Liver (tissue), 9 donors: ENCODE measurements around the gene NAV2. TPM values are rescaled to one million over a fixed set of nuclear protein-coding genes. Genes with fewer than 3 reads are reported as not detected.

Experiments
- DNase-seq: peaks from one replicate; pipeline ENCODE4 v3.0.0-alpha.2; 2017; ENCODE audit warnings: low spot score
- H3K27ac ChIP-seq, 2 donors: one replicate each; pipeline ENCODE4 v1.7.0; 2013; ENCODE audit warnings: inconsistent platforms in 2 of 2, low read length in 2 of 2, control low read depth in 1 of 2, low read depth in 1 of 2, mild to moderate bottlenecking in 1 of 2
- H3K27me3 ChIP-seq, 4 donors: one replicate each; pipeline versions ENCODE4 v1.6.1 to v1.7.0; 2013; ENCODE audit warnings: low read length in 3 of 4, inconsistent platforms in 1 of 4, mild to moderate bottlenecking in 1 of 4, moderate library complexity in 1 of 4; ENCODE audit not compliant: control insufficient read depth in 4 of 4, insufficient read depth in 4 of 4
- H3K36me3 ChIP-seq, 4 donors: one replicate each; pipeline versions ENCODE4 v1.6.1 to v1.7.0; 2013; ENCODE audit warnings: low read length in 3 of 4, mild to moderate bottlenecking in 3 of 4, low read depth in 1 of 4, moderate library complexity in 1 of 4; ENCODE audit not compliant: control insufficient read depth in 4 of 4, insufficient read depth in 3 of 4
- H3K4me1 ChIP-seq, 4 donors: one replicate each; pipeline versions ENCODE4 v1.6.1 to v1.7.0; 2013; ENCODE audit warnings: low read length in 3 of 4, mild to moderate bottlenecking in 3 of 4, moderate library complexity in 1 of 4; ENCODE audit not compliant: control insufficient read depth in 4 of 4, insufficient read depth in 4 of 4
- H3K4me3 ChIP-seq, 3 donors: one replicate each; pipeline versions ENCODE4 v1.6.1 to v1.7.0; 2013; ENCODE audit warnings: low read length in 3 of 3, control low read depth in 1 of 3, low read depth in 1 of 3, mild to moderate bottlenecking in 1 of 3
- H3K9ac ChIP-seq, 2 donors: one replicate each; pipeline ENCODE4 v1.7.0; 2013; ENCODE audit warnings: low read length in 2 of 2, mild to moderate bottlenecking in 2 of 2, moderate library complexity in 2 of 2, control low read depth in 1 of 2, low read depth in 1 of 2
- H3K9me3 ChIP-seq, 4 donors: one replicate each; pipeline versions ENCODE4 v1.6.1 to v1.7.0; 2013; ENCODE audit warnings: low read length in 3 of 4; ENCODE audit not compliant: control insufficient read depth in 4 of 4
- EGR1 ChIP-seq, 2 donors: IDR thresholded peaks; 2 replicates each; pipeline ENCODE4 v1.6.1; 2016 to 2018; ENCODE audit warnings: antibody characterized with exemption in 2 of 2, low read depth in 2 of 2
- FOXA2 ChIP-seq: IDR thresholded peaks from 2 replicates; pipeline ENCODE4 v1.6.1; 2016; ENCODE audit warnings: antibody characterized with exemption
- GABPA ChIP-seq, 2 donors: IDR thresholded peaks in 1 of 2; conservative IDR thresholded peaks in 1 of 2; 2 replicates each; pipeline ENCODE4 v1.6.1; 2016; ENCODE audit warnings: antibody characterized with exemption in 2 of 2, mild to moderate bottlenecking in 1 of 2, moderate library complexity in 1 of 2
- HNF4A ChIP-seq, 2 donors: conservative IDR thresholded peaks; 2 replicates each; pipeline ENCODE4 v1.6.1; 2016; ENCODE audit warnings: antibody characterized with exemption in 2 of 2, mild to moderate bottlenecking in 2 of 2
- HNF4G ChIP-seq: IDR thresholded peaks from 2 replicates; pipeline ENCODE4 v1.6.1; 2016; ENCODE audit warnings: antibody characterized with exemption
- JUND ChIP-seq, 2 donors: IDR thresholded peaks; 2 replicates each; pipeline ENCODE4 v1.6.1; 2016; ENCODE audit warnings: antibody characterized with exemption in 2 of 2
- NR2F2 ChIP-seq: IDR thresholded peaks from 2 replicates; pipeline ENCODE4 v1.6.1; 2016; ENCODE audit warnings: antibody characterized with exemption
- RAD21 ChIP-seq, 2 donors: IDR thresholded peaks; 2 replicates each; pipeline ENCODE4 v1.6.1; 2016; ENCODE audit warnings: antibody characterized with exemption in 2 of 2, mild to moderate bottlenecking in 2 of 2
- RXRA ChIP-seq, 2 donors: IDR thresholded peaks; 2 replicates each; pipeline ENCODE4 v1.6.1; 2017 to 2018; ENCODE audit warnings: antibody characterized with exemption in 2 of 2, mild to moderate bottlenecking in 1 of 2
- SP1 ChIP-seq: IDR thresholded peaks from 2 replicates; pipeline ENCODE4 v1.6.1; 2018; ENCODE audit warnings: antibody characterized with exemption, mild to moderate bottlenecking
- TAF1 ChIP-seq: conservative IDR thresholded peaks from 2 replicates; pipeline ENCODE4 v1.6.1; 2016; ENCODE audit warnings: antibody characterized with exemption, mild to moderate bottlenecking
- YY1 ChIP-seq: IDR thresholded peaks from 2 replicates; pipeline ENCODE4 v1.6.1; 2016; ENCODE audit warnings: antibody characterized with exemption, mild to moderate bottlenecking
- WGBS: extraction: QIAGEN DNeasy Blood & Tissue Kit; methylation state at CpG from one replicate; pipeline ENCODE4 v1.1.7; 2013; 5-methylcytosine and 5-hydroxymethylcytosine counted together
- polyA plus RNA-seq, 2 donors: library from polyadenylated mRNA; stranded (reverse) in 1 of 2; unstranded in 1 of 2; fragments of 200-250 nt in 1 of 2; fragments of >200 nt in 1 of 2; fragmentation: Nextera tagmentation in 1 of 2; extraction: Ambion mirVana in 1 of 2; gene quantifications; one replicate each; pipeline versions ENCODE4 v1.2.1 to v1.2.3, GENCODE V29; 2013 to 2015
- total RNA-seq, 2 donors: library from RNA; depleted of rRNA; stranded (reverse); fragments of >200 nt; gene quantifications; one replicate each; pipeline ENCODE4 v1.2.3, GENCODE V29; 2014
- TF ChIP-seq, protein P1 (sequence below): IDR thresholded peaks from 2 replicates; pipeline ENCODE4 v1.6.1; 2016; ENCODE audit warnings: antibody characterized with exemption
- TF ChIP-seq, protein P2 (sequence below): IDR thresholded peaks from 2 replicates; pipeline ENCODE4 v1.6.1; 2016; ENCODE audit warnings: antibody characterized with exemption
- TF ChIP-seq, protein P3 (sequence below): IDR thresholded peaks from 2 replicates; pipeline ENCODE4 v1.6.1; 2016; ENCODE audit warnings: antibody characterized with exemption
- TF ChIP-seq, protein P4 (sequence below): IDR thresholded peaks from 2 replicates; pipeline ENCODE4 v1.6.1; 2016; ENCODE audit warnings: antibody characterized with exemption, mild to moderate bottlenecking
- donor health status: healthy.
- donor health status: healthy.
- donor health status: healthy.
- donor health status: healthy.
- donor health status: healthy.

The NAV2 gene
- total and polyA plus RNA-seq, 4 donors: 6.3 to 20.5 (median 11.6) TPM

GRCh38 chr11:20055312-20055711 lies 342.7 kb downstream of the NAV2 start:
- Histone ChIP-seq H3K27ac (no peak overlapping the region), H3K9ac (no peak overlapping the region), H3K4me3 (no peak overlapping the region), H3K4me1 (peaks cover 0 to 8% (median 6%) of the 10 kb centered on the region in 4 donors), H3K9me3 (no peaks in the 10 kb centered on the region), H3K27me3 (no peaks in the 10 kb centered on the region), H3K36me3 (peaks cover 1 to 52% (median 46%) of the 10 kb centered on the region in 4 donors)
- WGBS: 86% methylated on average over 2 of the region's 2 CpGs
- no peak for DNase-seq
- TF ChIP-seq, protein P1, sequence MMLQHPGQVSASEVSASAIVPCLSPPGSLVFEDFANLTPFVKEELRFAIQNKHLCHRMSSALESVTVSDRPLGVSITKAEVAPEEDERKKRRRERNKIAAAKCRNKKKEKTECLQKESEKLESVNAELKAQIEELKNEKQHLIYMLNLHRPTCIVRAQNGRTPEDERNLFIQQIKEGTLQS: no peak
- TF ChIP-seq, protein P2, sequence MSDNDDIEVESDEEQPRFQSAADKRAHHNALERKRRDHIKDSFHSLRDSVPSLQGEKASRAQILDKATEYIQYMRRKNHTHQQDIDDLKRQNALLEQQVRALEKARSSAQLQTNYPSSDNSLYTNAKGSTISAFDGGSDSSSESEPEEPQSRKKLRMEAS: no peak
- TF ChIP-seq RAD21 (IDR thresholded peaks at IDR 0.05) (no peak), HNF4A (conservative IDR thresholded peaks at IDR 0.05) (no peak), HNF4G (no peak), EGR1 (IDR thresholded peaks at IDR 0.05; ENCODE audit: low read depth in 2 of 2) (no peak), RXRA (IDR thresholded peaks at IDR 0.05) (no peak), NR2F2 (no peak), SP1 (no peak), JUND (IDR thresholded peaks at IDR 0.05) (no peak)
- TF ChIP-seq, protein P3, sequence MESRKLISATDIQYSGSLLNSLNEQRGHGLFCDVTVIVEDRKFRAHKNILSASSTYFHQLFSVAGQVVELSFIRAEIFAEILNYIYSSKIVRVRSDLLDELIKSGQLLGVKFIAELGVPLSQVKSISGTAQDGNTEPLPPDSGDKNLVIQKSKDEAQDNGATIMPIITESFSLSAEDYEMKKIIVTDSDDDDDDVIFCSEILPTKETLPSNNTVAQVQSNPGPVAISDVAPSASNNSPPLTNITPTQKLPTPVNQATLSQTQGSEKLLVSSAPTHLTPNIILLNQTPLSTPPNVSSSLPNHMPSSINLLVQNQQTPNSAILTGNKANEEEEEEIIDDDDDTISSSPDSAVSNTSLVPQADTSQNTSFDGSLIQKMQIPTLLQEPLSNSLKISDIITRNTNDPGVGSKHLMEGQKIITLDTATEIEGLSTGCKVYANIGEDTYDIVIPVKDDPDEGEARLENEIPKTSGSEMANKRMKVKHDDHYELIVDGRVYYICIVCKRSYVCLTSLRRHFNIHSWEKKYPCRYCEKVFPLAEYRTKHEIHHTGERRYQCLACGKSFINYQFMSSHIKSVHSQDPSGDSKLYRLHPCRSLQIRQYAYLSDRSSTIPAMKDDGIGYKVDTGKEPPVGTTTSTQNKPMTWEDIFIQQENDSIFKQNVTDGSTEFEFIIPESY: no peak
- TF ChIP-seq, protein P4, sequence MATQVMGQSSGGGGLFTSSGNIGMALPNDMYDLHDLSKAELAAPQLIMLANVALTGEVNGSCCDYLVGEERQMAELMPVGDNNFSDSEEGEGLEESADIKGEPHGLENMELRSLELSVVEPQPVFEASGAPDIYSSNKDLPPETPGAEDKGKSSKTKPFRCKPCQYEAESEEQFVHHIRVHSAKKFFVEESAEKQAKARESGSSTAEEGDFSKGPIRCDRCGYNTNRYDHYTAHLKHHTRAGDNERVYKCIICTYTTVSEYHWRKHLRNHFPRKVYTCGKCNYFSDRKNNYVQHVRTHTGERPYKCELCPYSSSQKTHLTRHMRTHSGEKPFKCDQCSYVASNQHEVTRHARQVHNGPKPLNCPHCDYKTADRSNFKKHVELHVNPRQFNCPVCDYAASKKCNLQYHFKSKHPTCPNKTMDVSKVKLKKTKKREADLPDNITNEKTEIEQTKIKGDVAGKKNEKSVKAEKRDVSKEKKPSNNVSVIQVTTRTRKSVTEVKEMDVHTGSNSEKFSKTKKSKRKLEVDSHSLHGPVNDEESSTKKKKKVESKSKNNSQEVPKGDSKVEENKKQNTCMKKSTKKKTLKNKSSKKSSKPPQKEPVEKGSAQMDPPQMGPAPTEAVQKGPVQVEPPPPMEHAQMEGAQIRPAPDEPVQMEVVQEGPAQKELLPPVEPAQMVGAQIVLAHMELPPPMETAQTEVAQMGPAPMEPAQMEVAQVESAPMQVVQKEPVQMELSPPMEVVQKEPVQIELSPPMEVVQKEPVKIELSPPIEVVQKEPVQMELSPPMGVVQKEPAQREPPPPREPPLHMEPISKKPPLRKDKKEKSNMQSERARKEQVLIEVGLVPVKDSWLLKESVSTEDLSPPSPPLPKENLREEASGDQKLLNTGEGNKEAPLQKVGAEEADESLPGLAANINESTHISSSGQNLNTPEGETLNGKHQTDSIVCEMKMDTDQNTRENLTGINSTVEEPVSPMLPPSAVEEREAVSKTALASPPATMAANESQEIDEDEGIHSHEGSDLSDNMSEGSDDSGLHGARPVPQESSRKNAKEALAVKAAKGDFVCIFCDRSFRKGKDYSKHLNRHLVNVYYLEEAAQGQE: no peak

DNA sequence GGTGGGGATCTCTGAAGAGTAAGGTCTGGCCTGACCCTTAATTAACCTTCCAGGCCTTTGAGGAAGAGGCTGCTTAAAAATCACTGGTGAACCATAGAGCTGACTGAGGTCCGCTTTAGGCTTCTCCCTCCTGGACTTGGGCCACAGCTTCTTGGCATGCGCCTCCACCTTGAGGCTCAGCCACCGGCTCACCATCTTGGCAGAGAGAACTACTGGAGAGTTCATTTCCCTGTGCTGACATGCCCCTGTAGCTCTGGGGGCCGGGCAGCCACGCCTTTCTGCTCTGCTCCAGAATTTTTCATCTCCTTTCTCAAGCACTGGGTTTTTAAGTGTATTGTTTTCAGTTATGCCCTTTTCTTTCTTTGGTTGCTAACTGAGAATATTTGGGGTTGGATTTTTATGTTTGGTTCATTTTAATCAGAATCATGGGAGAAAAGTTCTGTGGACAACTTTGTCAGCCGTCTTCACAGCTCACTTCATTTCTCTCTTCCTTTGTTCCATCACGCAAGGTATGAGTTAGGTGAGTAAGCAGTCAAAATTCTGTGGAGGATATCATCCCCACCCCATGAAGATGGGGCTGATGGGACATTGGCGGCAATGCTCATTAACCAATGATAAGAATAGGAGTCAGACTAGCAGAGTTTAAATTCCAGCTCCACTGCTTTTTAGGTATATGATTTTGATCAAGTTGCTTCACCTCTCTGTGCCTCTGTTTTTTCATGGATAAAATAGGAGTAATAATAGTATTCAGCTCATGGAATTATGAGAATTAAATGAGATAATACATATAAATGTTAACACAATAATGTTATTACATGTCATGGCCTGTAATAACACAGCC lies 343.7 kb downstream of the NAV2 start:
- Histone ChIP-seq H3K36me3 (peaks cover 1 to 49% (median 44%) of the 10 kb centered on the region in 4 donors), H3K4me3 (no peak overlapping the region), H3K27ac (no peak overlapping the region), H3K4me1 (peaks cover 0 to 8% (median 6%) of the 10 kb centered on the region in 4 donors), H3K9ac (no peak overlapping the region), H3K27me3 (no peaks in the 10 kb centered on the region), H3K9me3 (no peaks in the 10 kb centered on the region)
- no peak for DNase-seq
- WGBS: 92% methylated on average over 8 of the region's 8 CpGs
- TF ChIP-seq, protein P2: no peak
- TF ChIP-seq, protein P3: no peak
- TF ChIP-seq JUND (IDR thresholded peaks at IDR 0.05) (no peak), YY1 (no peak), GABPA (IDR thresholded peaks at IDR 0.05 in 1 of 2, conservative IDR thresholded peaks at IDR 0.05 in 1 of 2) (no peak), TAF1 (no peak), HNF4G (no peak), EGR1 (IDR thresholded peaks at IDR 0.05; ENCODE audit: low read depth in 2 of 2) (no peak), FOXA2 (no peak), RAD21 (IDR thresholded peaks at IDR 0.05) (no peak)
- TF ChIP-seq, protein P1: no peak
